Measurements from ENCODE around the gene CNTNAP2. TPM values are rescaled to one million over a fixed set of nuclear protein-coding genes. Genes with fewer than 3 reads are reported as not detected.

Gene CNTNAP2
- total and polyA plus RNA-seq, 9 donors, result 0.24 to 7.0 (median 1.5) TPM

DNA sequence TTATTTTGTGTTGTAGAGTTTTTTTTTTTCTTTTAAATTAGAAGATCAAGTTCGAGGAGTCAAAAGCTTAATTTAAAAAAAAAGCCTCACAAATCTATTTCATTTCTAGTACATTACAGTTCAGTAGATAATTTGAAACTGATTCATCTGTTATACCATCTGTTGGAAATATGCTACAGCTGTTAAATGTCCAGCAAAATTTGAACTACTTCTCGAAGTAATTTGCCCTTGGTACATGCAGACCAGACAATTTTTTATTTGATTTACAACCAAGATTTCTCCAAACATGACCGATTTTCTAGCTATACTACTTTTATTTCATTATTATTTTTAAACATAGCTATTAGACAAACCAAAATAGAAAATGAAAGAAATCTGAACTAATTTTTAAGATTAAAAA is 647.9 kb downstream of the CNTNAP2 start:
- Histone ChIP-seq H3K4me1 (ENCODE audit: insufficient read depth) (no peaks in the 10 kb centered on the region), H3K9me3 (no peaks in the 10 kb centered on the region), H3K4me3 (no peak overlapping the region), H3K36me3 (no peaks in the 10 kb centered on the region), H3K27ac (no peak overlapping the region), H3K27me3 (no peaks in the 10 kb centered on the region)
- no peak for TF ChIP-seq EP300 (IDR thresholded peaks at IDR 0.05)
- TF ChIP-seq CTCF (IDR thresholded peaks at IDR 0.05), result no peak
- TF ChIP-seq POLR2A (IDR thresholded peaks at IDR 0.05), result no peak
- WGBS, 3 donors, result 34 to 39% (median 36%) methylated on average over 3 of the region's 3 CpGs
- intact Hi-C loops (cut with DNase I), result no loop called here
- DNase-seq, result no peak

- no peaks in the 10 kb centered on the region for H3K27me3 ChIP-seq
- H3K4me1 ChIP-seq (ENCODE audit: insufficient read depth), result no peaks in the 10 kb centered on the region
- no peak overlapping the region for H3K4me3 ChIP-seq
- 41 to 57% (median 42%) methylated on average over 3 of the region's 3 CpGs for WGBS, 3 donors
- H3K36me3 ChIP-seq, result no peaks in the 10 kb centered on the region
- TF ChIP-seq EP300 (IDR thresholded peaks at IDR 0.05) (no peak), POLR2A (IDR thresholded peaks at IDR 0.05) (no peak), CTCF (IDR thresholded peaks at IDR 0.05) (no peak)
- H3K27ac ChIP-seq, result no peak overlapping the region
- no peaks in the 10 kb centered on the region for H3K9me3 ChIP-seq
- intact Hi-C loops (cut with DNase I), result no loop called here
- DNase-seq, result no peak
Measured at GRCh38 chr7:146768957-146769356, 652.4 kb downstream of the CNTNAP2 start.

DNA sequence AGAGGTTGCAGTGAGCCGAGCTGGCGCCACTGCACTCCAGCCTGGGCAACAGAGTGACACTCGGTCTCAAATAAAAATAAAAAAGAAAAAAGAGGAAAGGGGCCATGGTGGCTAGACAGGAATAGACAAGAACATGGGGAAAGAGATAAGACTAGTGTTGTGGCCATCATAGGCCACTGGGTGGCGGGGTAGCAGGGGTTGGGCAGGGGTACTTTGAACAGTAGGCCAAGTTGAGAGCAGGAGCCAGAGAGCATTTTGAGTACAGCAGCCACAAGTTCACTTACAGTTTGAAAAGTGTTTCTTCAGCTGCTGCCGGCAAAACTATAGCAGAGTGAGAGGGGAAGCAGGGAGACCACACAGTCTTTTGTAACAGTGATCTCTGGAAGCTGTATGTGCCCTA is 656.0 kb downstream of the CNTNAP2 start:
- no peaks in the 10 kb centered on the region for H3K9me3 ChIP-seq
- H3K4me3 ChIP-seq, result no peak overlapping the region
- no peaks in the 10 kb centered on the region for H3K36me3 ChIP-seq
- H3K27ac ChIP-seq, result no peak overlapping the region
- 87 to 93% (median 90%) methylated on average over 5 of the region's 5 CpGs for WGBS, 3 donors
- TF ChIP-seq POLR2A (IDR thresholded peaks at IDR 0.05), result no peak
- TF ChIP-seq EP300 (IDR thresholded peaks at IDR 0.05), result no peak
- TF ChIP-seq CTCF (IDR thresholded peaks at IDR 0.05), result no peak
- no peak for DNase-seq
- intact Hi-C loops (cut with DNase I), result no loop called here
- H3K27me3 ChIP-seq, result no peaks in the 10 kb centered on the region
- H3K4me1 ChIP-seq (ENCODE audit: insufficient read depth), result no peaks in the 10 kb centered on the region

DNA sequence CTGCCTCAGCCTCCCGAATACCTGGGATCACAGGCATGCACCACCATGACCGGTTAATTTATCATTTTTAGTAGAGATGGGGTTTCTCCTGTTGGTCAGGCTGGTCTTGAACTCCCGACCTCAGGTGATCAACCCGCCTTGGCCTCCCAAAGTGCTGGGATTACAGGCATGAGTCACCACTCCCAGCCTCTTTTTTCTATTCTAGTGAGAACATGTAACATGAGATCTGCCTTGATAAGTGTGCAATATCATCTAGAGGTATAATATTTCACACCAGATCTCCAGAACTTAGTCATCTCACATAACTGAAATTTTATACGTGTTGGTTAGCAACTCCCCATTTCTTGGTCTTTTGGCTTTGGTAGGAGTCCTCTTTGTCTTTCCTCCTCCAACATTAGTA is 656.9 kb downstream of the CNTNAP2 start:
- no peak overlapping the region for H3K4me3 ChIP-seq
- no peak for DNase-seq
- no peak overlapping the region for H3K27ac ChIP-seq
- H3K4me1 ChIP-seq (ENCODE audit: insufficient read depth), result no peaks in the 10 kb centered on the region
- WGBS, 3 donors, result 91 to 95% (median 91%) methylated on average over 5 of the region's 5 CpGs
- H3K36me3 ChIP-seq, result no peaks in the 10 kb centered on the region
- H3K9me3 ChIP-seq, result no peaks in the 10 kb centered on the region
- H3K27me3 ChIP-seq, result no peaks in the 10 kb centered on the region
- intact Hi-C loops (cut with DNase I), result no loop called here
- TF ChIP-seq POLR2A (IDR thresholded peaks at IDR 0.05) (no peak), EP300 (IDR thresholded peaks at IDR 0.05) (no peak), CTCF (IDR thresholded peaks at IDR 0.05) (no peak)
